Astrocyte of the cerebellum (primary cell): Measurements from ENCODE around the gene MLST8.

Experiments used
- DNase-seq: peaks from one replicate; pipeline ENCODE4 v3.0.0-alpha.2; 2011; ENCODE audit warnings: low read depth
- H3K4me3 ChIP-seq: 2 replicates; pipeline ENCODE4 v1.5.1; 2011; ENCODE audit warnings: mild to moderate bottlenecking, low read depth, low read length, moderate library complexity
- in situ Hi-C: cut with HindIII; loops from 2 replicates; pipeline ENCODE4 v1.10.0; 2017; ENCODE audit warnings: low sequenced_read_pairs
- TF ChIP-seq, protein P1 (sequence below): IDR thresholded peaks from 2 replicates; pipeline ENCODE4 v1.5.1; 2012; ENCODE audit warnings: low read length, low read depth, moderate library complexity, mild to moderate bottlenecking; ENCODE audit errors: missing control alignments

MLST8 gene

GRCh38 chr16:2210386-2211365, 5.4 kb downstream of the MLST8 start, which contains the start of gene BRICD5:
Gene BRICD5 (minus strand): TSS chr16:2210863. CDS start chr16:2210833, 30 bp downstream.
- no peak for DNase-seq
- in situ Hi-C loops = no loop called here
- no peak within 1 kb of the TSS for H3K4me3 ChIP-seq
- TF ChIP-seq, protein P1, sequence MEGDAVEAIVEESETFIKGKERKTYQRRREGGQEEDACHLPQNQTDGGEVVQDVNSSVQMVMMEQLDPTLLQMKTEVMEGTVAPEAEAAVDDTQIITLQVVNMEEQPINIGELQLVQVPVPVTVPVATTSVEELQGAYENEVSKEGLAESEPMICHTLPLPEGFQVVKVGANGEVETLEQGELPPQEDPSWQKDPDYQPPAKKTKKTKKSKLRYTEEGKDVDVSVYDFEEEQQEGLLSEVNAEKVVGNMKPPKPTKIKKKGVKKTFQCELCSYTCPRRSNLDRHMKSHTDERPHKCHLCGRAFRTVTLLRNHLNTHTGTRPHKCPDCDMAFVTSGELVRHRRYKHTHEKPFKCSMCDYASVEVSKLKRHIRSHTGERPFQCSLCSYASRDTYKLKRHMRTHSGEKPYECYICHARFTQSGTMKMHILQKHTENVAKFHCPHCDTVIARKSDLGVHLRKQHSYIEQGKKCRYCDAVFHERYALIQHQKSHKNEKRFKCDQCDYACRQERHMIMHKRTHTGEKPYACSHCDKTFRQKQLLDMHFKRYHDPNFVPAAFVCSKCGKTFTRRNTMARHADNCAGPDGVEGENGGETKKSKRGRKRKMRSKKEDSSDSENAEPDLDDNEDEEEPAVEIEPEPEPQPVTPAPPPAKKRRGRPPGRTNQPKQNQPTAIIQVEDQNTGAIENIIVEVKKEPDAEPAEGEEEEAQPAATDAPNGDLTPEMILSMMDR = no peak

- in situ Hi-C loops = no loop called here
- TF ChIP-seq, protein P1 = no peak
- H3K4me3 ChIP-seq = no peak overlapping the region
- no peak for DNase-seq
Observed at GRCh38 chr16:2211923-2212347, 6.7 kb downstream of the MLST8 start.

GRCh38 chr16:2212362-2213324, 7.4 kb downstream of the MLST8 start:
- TF ChIP-seq, protein P1 = no peak
- in situ Hi-C loops = no loop called here
- no peak for DNase-seq
- H3K4me3 ChIP-seq = peak overlapping the region; percentile 54

DNA sequence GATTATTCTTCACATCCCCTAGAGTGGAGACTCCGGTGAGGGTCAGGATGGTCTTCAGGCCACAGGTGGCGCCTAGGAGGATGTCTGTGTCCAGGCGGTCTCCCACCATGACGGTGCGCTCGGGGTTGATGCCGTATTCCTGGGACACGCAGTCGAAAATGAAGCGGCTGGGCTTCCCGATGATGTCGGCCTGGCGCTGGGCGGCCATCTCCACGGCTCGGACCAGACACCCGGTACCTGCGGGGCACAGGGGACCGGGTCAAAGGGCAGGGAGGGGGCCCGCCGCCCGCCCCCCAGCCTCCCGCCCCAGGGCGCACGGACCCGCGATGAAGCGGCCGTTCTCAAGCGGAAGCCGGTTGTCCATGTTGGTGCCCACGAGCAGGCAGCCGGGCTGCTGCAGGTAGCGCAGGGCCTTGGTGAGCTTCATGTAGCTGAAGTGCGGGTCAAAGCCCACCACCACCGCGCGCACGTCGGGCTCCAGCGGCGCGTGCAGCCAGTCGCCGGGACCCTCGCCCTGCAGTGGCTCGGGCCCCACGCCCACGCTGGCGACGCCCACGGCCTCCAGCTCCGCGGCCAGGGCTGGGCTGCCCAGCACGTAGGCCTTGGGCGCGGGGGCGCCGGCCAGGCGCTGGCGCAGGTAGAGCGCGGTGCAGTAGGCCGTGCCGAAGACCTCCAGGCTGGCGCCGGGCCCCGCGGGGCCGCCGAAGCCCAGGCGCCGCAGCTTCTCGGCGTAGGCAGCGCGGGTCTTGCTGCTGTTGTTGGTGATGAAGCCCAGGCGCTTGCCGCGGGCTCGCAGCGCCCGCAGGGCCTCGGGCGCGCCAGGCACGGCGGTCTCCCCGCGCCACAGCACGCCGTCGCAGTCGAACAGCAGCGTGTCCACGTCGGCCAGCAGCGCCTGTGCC, 8.8 kb downstream of the MLST8 start:
- in situ Hi-C loops = no loop called here
- TF ChIP-seq, protein P1 = peak; percentile 7
- H3K4me3 ChIP-seq = peak overlapping the region; percentile 54
- DNase-seq = no peak

DNA sequence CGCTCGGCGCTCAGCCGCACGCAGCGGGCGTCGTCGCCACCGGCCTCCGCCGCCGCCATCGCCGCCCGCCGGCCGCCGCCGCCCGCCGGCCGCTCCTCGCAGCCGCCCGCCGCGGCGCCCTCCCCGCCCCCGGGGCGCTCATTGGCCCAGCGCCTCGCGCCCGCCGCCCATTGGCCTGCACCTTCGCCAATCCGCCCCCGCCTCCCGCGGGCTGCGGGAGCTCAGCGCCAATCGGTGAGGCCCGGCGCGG, 9.4 kb downstream of the MLST8 start, which contains the start of gene PGP:
Gene PGP (minus strand): TSS at position 122 of the 250 bp plus-strand sequence. CDS start 63 bp downstream, at position 59.
- in situ Hi-C loops = no loop called here
- TF ChIP-seq, protein P1 = no peak
- no peak for DNase-seq
- H3K4me3 ChIP-seq = peak within 1 kb of the TSS; percentile 66
